ENCODE measurements around the gene PDE4B.

- TF ChIP-seq EZH2 (IDR thresholded peaks at IDR 0.05; ENCODE audit: low read length): no peak
- no peak for TF ChIP-seq CTCF (optimal IDR thresholded peaks at IDR 0.05 in 1 of 3, IDR thresholded peaks at IDR 0.05 in 1 of 3, conservative IDR thresholded peaks at IDR 0.05 in 1 of 3; ENCODE audit: extremely low read depth in 1 of 3, insufficient read depth in 2 of 3, low read length in 3 of 3)
These were observed 11.9 kb downstream of the PDE4B start for GRCh38 chr1:65804584-65804983.

Data from keratinocyte (primary cell).